Measurements from ENCODE around the gene ADGRL3.

- no peak for TF ChIP-seq CTCF (IDR thresholded peaks at IDR 0.05; ENCODE audit: insufficient read depth, low read length, poor library complexity, severe bottlenecking)
- TF ChIP-seq EZH2phosphoT487 (conservative IDR thresholded peaks at IDR 0.05; ENCODE audit: low read length), result no peak
These were observed 1.4 kb downstream of the ADGRL3 start for GRCh38 chr4:61201561-61201960.
